HG03175 (cell line): ENCODE measurements around the gene ZNF862.
"Not testable (repeated sequence)": the region's sequence is repeated elsewhere in the genome, so short reads cannot be mapped to it uniquely, and the experiment has no call there.

Experiments
- ATAC-seq: cut with Tn5 transposase; IDR thresholded peaks from one replicate; pipeline ENCODE4 v1.9.1; 2021; ENCODE audit warnings: mild to moderate bottlenecking, moderate library complexity; ENCODE audit not compliant: unreplicated experiment

ZNF862 gene

GRCh38 chr7:149879766-149880637 lies 41.8 kb downstream of the ZNF862 start:
- no peak for ATAC-seq

- ATAC-seq: no peak
These were observed 42.6 kb downstream of the ZNF862 start for GRCh38 chr7:149880638-149881311.

- no peak for ATAC-seq
These were observed 43.4 kb downstream of the ZNF862 start for GRCh38 chr7:149881328-149882247.

- ATAC-seq: no peak
These were observed 44.3 kb downstream of the ZNF862 start for GRCh38 chr7:149882248-149883047.

GRCh38 chr7:149883048-149883438 lies 44.9 kb downstream of the ZNF862 start:
- ATAC-seq: no peak

GRCh38 chr7:149883452-149883861 lies 45.3 kb downstream of the ZNF862 start:
- ATAC-seq: peak; percentile 74

GRCh38 chr7:149884016-149884415 lies 45.8 kb downstream of the ZNF862 start:
- no peak for ATAC-seq

GRCh38 chr7:149884541-149884940 lies 46.4 kb downstream of the ZNF862 start:
- ATAC-seq: no peak

- ATAC-seq: no peak
These were observed 47.2 kb downstream of the ZNF862 start for GRCh38 chr7:149885191-149886017.

GRCh38 chr7:149886018-149886415 lies 47.8 kb downstream of the ZNF862 start:
- no peak for ATAC-seq

- no peak for ATAC-seq
These were observed 49.1 kb downstream of the ZNF862 start for GRCh38 chr7:149887311-149887710.

- ATAC-seq: not testable (repeated sequence)
These were observed 52.5 kb downstream of the ZNF862 start for GRCh38 chr7:149890715-149891114.

- not testable (repeated sequence) for ATAC-seq
These were observed 56.8 kb downstream of the ZNF862 start for GRCh38 chr7:149894957-149895356.

- not testable (repeated sequence) for ATAC-seq
These were observed 69.7 kb downstream of the ZNF862 start for GRCh38 chr7:149907776-149908376.

- ATAC-seq: not testable (repeated sequence)
These were observed 72.0 kb downstream of the ZNF862 start for GRCh38 chr7:149910219-149910618.

- ATAC-seq: not testable (repeated sequence)
These were observed 74.0 kb downstream of the ZNF862 start for GRCh38 chr7:149912126-149912525.
